CD14-positive monocyte (primary cell): ENCODE measurements around the gene CRY1. TPM values are rescaled to one million over a fixed set of nuclear protein-coding genes. Genes with fewer than 3 reads are reported as not detected.

Experiments used
- DNase-seq, 3 donors: peaks; one replicate each; pipeline ENCODE4 v3.0.0-alpha.2; 2011 to 2022
- H2AFZ ChIP-seq: 2 replicates; pipeline ENCODE4 v1.6.0; 2012; ENCODE audit warnings: mild to moderate bottlenecking, low read depth, low read length, inconsistent platforms; ENCODE audit not compliant: insufficient read depth, poor library complexity, severe bottlenecking
- H3K27ac ChIP-seq, 2 donors: 1 replicate in 1 of 2; 2 replicates in 1 of 2; pipeline ENCODE4 v1.5.1; 2012 to 2013; ENCODE audit warnings: low read length in 2 of 2, control low read depth in 1 of 2, inconsistent platforms in 1 of 2, low read depth in 1 of 2, mild to moderate bottlenecking in 1 of 2
- H3K27me3 ChIP-seq, 2 donors: one replicate each; pipeline versions ENCODE4 v1.6.0 to v1.6.1; 2011 to 2013; ENCODE audit warnings: low read length in 2 of 2; ENCODE audit not compliant: control insufficient read depth in 2 of 2, insufficient read depth in 2 of 2
- H3K36me3 ChIP-seq, 2 donors: replicated peaks in 1 of 2; 1 replicate in 1 of 2; 2 replicates in 1 of 2; pipeline versions ENCODE4 v1.5.1 to v1.6.1; 2012 to 2013; ENCODE audit warnings: low read length in 2 of 2, control low read depth in 1 of 2, inconsistent platforms in 1 of 2, mild to moderate bottlenecking in 1 of 2; ENCODE audit not compliant: insufficient read depth in 2 of 2, control insufficient read depth in 1 of 2
- H3K4me1 ChIP-seq, 2 donors: 1 replicate in 1 of 2; 2 replicates in 1 of 2; pipeline versions ENCODE4 v1.5.1 to v1.6.1; 2012 to 2013; ENCODE audit warnings: low read length in 2 of 2, control low read depth in 1 of 2, inconsistent platforms in 1 of 2, mild to moderate bottlenecking in 1 of 2, moderate library complexity in 1 of 2; ENCODE audit not compliant: insufficient read depth in 2 of 2, control insufficient read depth in 1 of 2
- H3K4me2 ChIP-seq: replicated peaks from 2 replicates; pipeline ENCODE3; 2012; ENCODE audit warnings: low read length, moderate library complexity, mild to moderate bottlenecking; ENCODE audit not compliant: poor library complexity, severe bottlenecking; ENCODE audit errors: extremely low read depth
- H3K4me3 ChIP-seq, 3 experiments: fragments of 200-600 bp in 1 of 3; sonication (generic) in 1 of 3; replicated peaks in 1 of 3; 1 replicate in 2 of 3; 2 replicates in 1 of 3; pipeline ENCODE4 v1.5.1; 2011 to 2013; ENCODE audit warnings: low read length in 3 of 3, mild to moderate bottlenecking in 3 of 3, control low read depth in 2 of 3, low read depth in 2 of 3, inconsistent platforms in 1 of 3, moderate library complexity in 1 of 3
- H3K79me2 ChIP-seq: 2 replicates; pipeline ENCODE4 v1.6.0; 2012; ENCODE audit warnings: mild to moderate bottlenecking, control low read depth, inconsistent platforms, low read length, moderate library complexity; ENCODE audit not compliant: insufficient read depth
- H3K9ac ChIP-seq: 2 replicates; pipeline ENCODE4 v1.6.0; 2017; ENCODE audit warnings: low read length, mild to moderate bottlenecking; ENCODE audit not compliant: insufficient read depth, poor library complexity, severe bottlenecking
- H3K9me3 ChIP-seq, 2 donors: replicated peaks in 1 of 2; 1 replicate in 1 of 2; 2 replicates in 1 of 2; pipeline versions ENCODE4 v1.5.1 to v1.6.1; 2012 to 2013; ENCODE audit warnings: low read length in 2 of 2, control low read depth in 1 of 2; ENCODE audit not compliant: control insufficient read depth in 1 of 2, insufficient read depth in 1 of 2
- H4K20me1 ChIP-seq: 2 replicates; pipeline ENCODE4 v1.6.0; 2012; ENCODE audit warnings: mild to moderate bottlenecking, low read length, control low read depth, moderate library complexity; ENCODE audit not compliant: insufficient read depth
- H3K27ac Mint-ChIP-seq, 7 donors: one replicate each; pipeline ENCODE4 v1.8.0; 2020; ENCODE audit warnings: mild to moderate bottlenecking in 7 of 7, mixed read lengths in 7 of 7, moderate library complexity in 6 of 7, inconsistent platforms in 2 of 7
- H3K27me3 Mint-ChIP-seq, 3 donors: one replicate each; pipeline ENCODE4 v1.8.0; 2021 to 2022; ENCODE audit warnings: low read depth in 3 of 3, mild to moderate bottlenecking in 3 of 3, mixed read lengths in 3 of 3, moderate library complexity in 3 of 3, inconsistent platforms in 1 of 3
- H3K36me3 Mint-ChIP-seq, 2 donors: one replicate each; pipeline ENCODE4 v1.8.0; 2020; ENCODE audit warnings: mixed read lengths in 2 of 2, inconsistent platforms in 1 of 2, mild to moderate bottlenecking in 1 of 2
- H3K4me1 Mint-ChIP-seq: one replicate; pipeline ENCODE4 v1.8.0; 2020; ENCODE audit warnings: mild to moderate bottlenecking, mixed read lengths
- H3K4me3 Mint-ChIP-seq, 2 donors: one replicate each; pipeline ENCODE4 v1.8.0; 2020; ENCODE audit warnings: mild to moderate bottlenecking in 2 of 2, mixed read lengths in 2 of 2, moderate library complexity in 1 of 2
- H3K9me3 Mint-ChIP-seq, 7 donors: one replicate each; pipeline ENCODE4 v1.8.0; 2020 to 2022; ENCODE audit warnings: mixed read lengths in 7 of 7, mild to moderate bottlenecking in 6 of 7, moderate library complexity in 6 of 7, inconsistent platforms in 2 of 7
- CTCF ChIP-seq: fragments of 200-600 bp; IDR thresholded peaks from one replicate; pipeline ENCODE4 v1.8.0; 2022; ENCODE audit warnings: antibody characterized with exemption, mild to moderate bottlenecking
- WGBS: methylation state at CpG from one replicate; pipeline ENCODE4 v1.1.5; 2013; ENCODE audit warnings: missing lambda C conversion rate; ENCODE audit not compliant: insufficient coverage; 5-methylcytosine and 5-hydroxymethylcytosine counted together
- intact Hi-C, 2 donors: fragments of 100-400 bp; cut with micrococcal nuclease; formaldehyde crosslinking; loops; one replicate each; pipeline versions ENCODE4 v1.15.0 to v1.15.1; 2023
- polyA plus RNA-seq, 3 donors: library from polyadenylated mRNA; depleted of rRNA in 1 of 3; unstranded in 2 of 3; stranded (reverse) in 1 of 3; fragments of 300-500 nt in 2 of 3; fragments of >200 nt in 1 of 3; fragmentation: Illumina TruSeq in 2 of 3; gene quantifications; 1 replicate in 2 of 3; 2 replicates in 1 of 3; pipeline ENCODE4 v1.2.3, GENCODE V29; 2012 to 2021

CRY1 gene
- polyA plus RNA-seq, 3 donors, result 3.8 to 7.7 (median 5.8) TPM

GRCh38 chr12:106980944-106981343 lies 112.4 kb downstream of the CRY1 start:
- no peak overlapping the region for H3K27ac ChIP-seq
- 94% methylated on average over 3 of the region's 7 CpGs for WGBS
- Mint-ChIP-seq H3K4me1 (no peaks in the 10 kb centered on the region), H3K36me3 (peaks cover 11 to 14% of the 10 kb centered on the region in 2 donors), H3K27me3 (peaks cover 0 to 3% (median 0%) of the 10 kb centered on the region in 3 donors), H3K27ac (no peak overlapping the region), H3K4me3 (no peak overlapping the region), H3K9me3 (peaks cover 0 to 2% (median 0%) of the 10 kb centered on the region in 7 donors)
- TF ChIP-seq CTCF, result no peak
- H3K27me3 ChIP-seq, result no peaks in the 10 kb centered on the region
- no peaks in the 10 kb centered on the region for H3K36me3 ChIP-seq
- no peak overlapping the region for H3K4me3 ChIP-seq
- H4K20me1 ChIP-seq, result no peaks in the 10 kb centered on the region
- H3K79me2 ChIP-seq, result no peaks in the 10 kb centered on the region
- H3K9me3 ChIP-seq, result no peaks in the 10 kb centered on the region
- peaks cover 1 to 2% of the 10 kb centered on the region in 2 donors for H3K4me1 ChIP-seq
- no peak overlapping the region for H3K9ac ChIP-seq
- H3K4me2 ChIP-seq, result no peak overlapping the region
- DNase-seq, result no peak
- H2AFZ ChIP-seq, result no peak overlapping the region
- intact Hi-C loops, result no loop called here

DNA sequence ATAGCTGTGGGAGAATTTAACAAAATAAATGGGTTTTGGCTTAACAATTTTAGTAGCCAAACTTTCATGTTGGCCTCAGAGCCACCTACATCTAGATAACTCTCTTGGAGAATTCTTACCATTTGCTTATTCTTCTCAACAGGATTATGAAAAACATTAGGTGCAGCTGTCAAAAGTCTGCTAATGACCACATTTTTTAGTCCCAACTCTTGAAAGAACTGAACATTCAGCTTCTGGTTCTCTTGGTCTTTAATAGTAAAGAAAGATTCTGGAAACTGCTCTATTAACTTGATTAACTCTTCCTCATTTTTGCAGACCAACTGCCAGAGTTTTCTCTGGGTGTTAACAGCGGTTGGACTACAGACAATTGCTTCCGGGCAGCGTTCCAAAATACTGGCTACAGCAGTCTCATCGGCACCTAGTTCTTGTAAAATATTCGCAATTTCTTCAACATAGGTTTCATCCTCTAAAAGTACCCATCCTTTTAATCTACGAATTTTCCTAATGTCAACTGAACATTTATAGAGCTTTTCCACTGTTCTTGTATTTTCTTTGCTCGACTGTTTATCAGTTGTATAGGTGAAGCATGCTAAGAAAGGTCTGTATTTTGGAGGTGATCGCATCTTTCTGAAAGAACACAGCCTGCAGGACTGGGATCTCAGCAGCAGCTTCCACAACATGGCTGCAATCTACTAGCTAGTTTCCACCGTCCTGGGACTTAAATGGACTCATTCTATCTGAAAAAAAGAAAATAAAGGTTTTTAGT lies 115.1 kb downstream of the CRY1 start:
- no peaks in the 10 kb centered on the region for H3K27me3 Mint-ChIP-seq
- WGBS, result 95% methylated on average over 4 of the region's 9 CpGs
- no peak overlapping the region for H3K4me2 ChIP-seq
- peaks cover 0 to 4% of the 10 kb centered on the region in 2 donors for H3K36me3 Mint-ChIP-seq
- no peaks in the 10 kb centered on the region for H3K9me3 Mint-ChIP-seq
- no peaks in the 10 kb centered on the region for H3K36me3 ChIP-seq
- no peaks in the 10 kb centered on the region for H3K4me1 Mint-ChIP-seq
- no peaks in the 10 kb centered on the region for H3K4me1 ChIP-seq
- intact Hi-C loops, result no loop called here
- no peak overlapping the region for H2AFZ ChIP-seq
- no peak overlapping the region for H3K4me3 Mint-ChIP-seq
- no peaks in the 10 kb centered on the region for H3K79me2 ChIP-seq
- no peaks in the 10 kb centered on the region for H4K20me1 ChIP-seq
- no peak overlapping the region for H3K4me3 ChIP-seq
- DNase-seq, result no peak
- H3K9me3 ChIP-seq, result no peaks in the 10 kb centered on the region
- no peaks in the 10 kb centered on the region for H3K27me3 ChIP-seq
- TF ChIP-seq CTCF, result no peak
- H3K27ac ChIP-seq, result no peak overlapping the region
- no peak overlapping the region for H3K27ac Mint-ChIP-seq
- no peak overlapping the region for H3K9ac ChIP-seq
